Panc1 (cell line): ENCODE data around the gene TRPV5. TPM values are rescaled to one million over a fixed set of nuclear protein-coding genes. Genes with fewer than 3 reads are reported as not detected.

ENCODE experiments used
- ATAC-seq: fragments of 200-7000 bp; cut with Tn5 transposase; 2 replicates; pipeline ENCODE4 v1.9.1; 2020; ENCODE audit warnings: mild to moderate bottlenecking, moderate library complexity
- BruUV-seq: library from RNA; stranded (reverse); fragments of 400-500 nt; replicated peaks from 2 replicates; lab custom pipeline; 2021; lab: Mats Ljungman, UMichigan
- CTCF ChIA-PET: fragments of 300-600 bp; sonication (Branson Sonifier 250); formaldehyde crosslinking; loops from one replicate; lab custom pipeline; 2022; ENCODE audit warnings: antibody characterized with exemption; lab: Charles Lee
- POLR2A ChIA-PET: fragments of 300-600 bp; sonication (Branson Sonifier 250); formaldehyde crosslinking; loops from one replicate; lab custom pipeline; 2022; ENCODE audit warnings: antibody characterized with exemption; lab: Charles Lee
- DNase-seq: peaks from one replicate; pipeline ENCODE4 v3.0.0-alpha.2; 2010; ENCODE audit warnings: low read depth, low spot score
- H3K27ac ChIP-seq: 2 replicates; pipeline ENCODE4 v1.5.1; 2011; ENCODE audit warnings: mild to moderate bottlenecking, low read length, inconsistent platforms
- H3K27me3 ChIP-seq: fragments of 200-500 bp; sonication (Bioruptor generic); 2 replicates; pipeline ENCODE4 v1.6.0; 2014; ENCODE audit warnings: low read length, inconsistent platforms; ENCODE audit not compliant: control insufficient read depth, insufficient read depth
- H3K36me3 ChIP-seq: fragments of 200-500 bp; sonication (Bioruptor generic); 2 replicates; pipeline ENCODE4 v1.5.1; 2014; ENCODE audit warnings: inconsistent platforms, mild to moderate bottlenecking, low read length, moderate library complexity; ENCODE audit not compliant: control insufficient read depth, insufficient read depth
- H3K4me1 ChIP-seq: 2 replicates; pipeline ENCODE4 v1.5.1; 2011; ENCODE audit warnings: inconsistent platforms, mild to moderate bottlenecking, low read length, moderate library complexity; ENCODE audit not compliant: control insufficient read depth, insufficient read depth
- H3K4me3 ChIP-seq, 2 experiments: 2 replicates each; pipeline ENCODE4 v1.5.1; 2011 to 2012; ENCODE audit warnings: low read depth in 2 of 2, low read length in 2 of 2, mild to moderate bottlenecking in 2 of 2, inconsistent platforms in 1 of 2, moderate library complexity in 1 of 2
- H3K9me3 ChIP-seq: fragments of 200-500 bp; sonication (Bioruptor generic); 2 replicates; pipeline ENCODE4 v1.5.1; 2014; ENCODE audit warnings: low read depth, mild to moderate bottlenecking, inconsistent platforms, low read length, moderate library complexity; ENCODE audit not compliant: control insufficient read depth, insufficient read depth
- CTCF ChIP-seq: fragments of 450-650 bp; IDR thresholded peaks from 2 replicates; pipeline ENCODE4 v1.5.1; 2017; ENCODE audit warnings: mild to moderate bottlenecking
- POLR2AphosphoS5 ChIP-seq: IDR thresholded peaks from 2 replicates; pipeline ENCODE4 v1.6.1; 2012; ENCODE audit warnings: mild to moderate bottlenecking, low read depth, low read length, moderate library complexity
- REST ChIP-seq, 2 experiments: IDR thresholded peaks; 2 replicates each; pipeline ENCODE4 v1.6.1; 2011 to 2012; ENCODE audit warnings: low read depth in 2 of 2, control low read depth in 1 of 2, low read length in 1 of 2, mild to moderate bottlenecking in 1 of 2, moderate library complexity in 1 of 2; ENCODE audit not compliant: insufficient read depth in 1 of 2
- SIN3A ChIP-seq: IDR thresholded peaks from 2 replicates; pipeline ENCODE4 v1.6.1; 2012; ENCODE audit warnings: low read depth, mild to moderate bottlenecking, low read length, moderate library complexity, borderline replicate concordance; ENCODE audit not compliant: insufficient read depth
- TCF7L2 ChIP-seq: IDR thresholded peaks from 2 replicates; pipeline ENCODE4 v1.6.1; 2011; ENCODE audit warnings: mild to moderate bottlenecking, low read depth, low read length, inconsistent platforms
- in situ Hi-C: cut with HindIII; loops from 2 replicates; pipeline ENCODE4 v1.10.0; 2016; ENCODE audit warnings: low sequenced_read_pairs, low pct_unique_long_range_greater_than_20kb
- intact Hi-C: fragments of 100-400 bp; cut with micrococcal nuclease; formaldehyde crosslinking; loops from one replicate; pipeline ENCODE4 v1.10.0; 2022; ENCODE audit not compliant: unreplicated experiment
- total RNA-seq: library from RNA; stranded (reverse); gene quantifications from one replicate; pipeline ENCODE4 v1.2.1, GENCODE V29; 2021; ENCODE audit not compliant: unreplicated experiment

TRPV5 gene
- total RNA-seq, 1 experiment from 2014 or later = not detected

GRCh38 chr7:142891490-142892082, 42.0 kb downstream of the TRPV5 start:
- in situ Hi-C loops (no loop called here), intact Hi-C loops (no loop called here)
- no peaks in the 10 kb centered on the region for H3K36me3 ChIP-seq
- H3K9me3 ChIP-seq = no peaks in the 10 kb centered on the region
- DNase-seq = no peak
- no peaks in the 10 kb centered on the region for H3K4me1 ChIP-seq
- no TSS peak for BruUV-seq
- ChIA-PET POLR2A (no interaction called here), CTCF (no interaction called here)
- no peak for TF ChIP-seq POLR2AphosphoS5
- ATAC-seq = no peak
- H3K4me3 ChIP-seq = no peak overlapping the region
- H3K27me3 ChIP-seq = no peaks in the 10 kb centered on the region; the same call in 1 of the 2 replicates
- H3K27ac ChIP-seq = no peak overlapping the region

DNA sequence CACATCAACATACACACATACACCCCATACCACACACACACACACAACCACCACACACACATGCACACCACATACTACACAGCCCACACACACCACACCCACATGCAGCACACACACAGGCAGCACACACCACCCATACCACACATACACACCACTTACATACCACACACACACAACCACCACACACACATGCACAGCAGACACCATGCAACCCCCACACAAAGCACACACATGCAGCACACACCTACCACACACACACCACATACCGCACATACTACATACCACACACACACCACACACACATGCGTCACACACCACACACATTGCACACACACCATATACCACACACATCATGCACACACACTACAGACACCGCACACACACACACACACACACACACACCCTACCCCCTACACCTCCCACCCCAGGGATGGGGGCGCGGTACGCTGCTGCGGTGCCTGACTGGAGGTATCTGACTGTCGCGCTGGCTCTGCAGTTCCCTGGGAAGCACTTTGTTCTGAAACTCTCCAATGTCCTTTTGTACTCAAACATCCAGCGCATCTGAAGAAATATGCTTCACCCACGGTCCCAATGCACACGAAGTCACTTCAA, 42.6 kb downstream of the TRPV5 start:
- Histone ChIP-seq H3K4me1 (no peaks in the 10 kb centered on the region), H3K36me3 (no peaks in the 10 kb centered on the region), H3K4me3 (no peak overlapping the region), H3K27ac (no peak overlapping the region), H3K27me3 (no peaks in the 10 kb centered on the region; the same call in 1 of the 2 replicates), H3K9me3 (no peaks in the 10 kb centered on the region)
- ATAC-seq (no peak), DNase-seq (no peak)
- in situ Hi-C loops = no loop called here
- no TSS peak for BruUV-seq
- TF ChIP-seq POLR2AphosphoS5 = no peak
- TF ChIP-seq REST (IDR thresholded peaks at IDR 0.05; ENCODE audit: insufficient read depth in 1 of 2, low read depth in 2 of 2, low read length in 1 of 2) = no peak
- TF ChIP-seq TCF7L2 = no peak
- no peak for TF ChIP-seq CTCF
- no peak for TF ChIP-seq SIN3A
- POLR2A ChIA-PET = no interaction called here
- intact Hi-C loops = no loop called here
- CTCF ChIA-PET = no interaction called here

DNA sequence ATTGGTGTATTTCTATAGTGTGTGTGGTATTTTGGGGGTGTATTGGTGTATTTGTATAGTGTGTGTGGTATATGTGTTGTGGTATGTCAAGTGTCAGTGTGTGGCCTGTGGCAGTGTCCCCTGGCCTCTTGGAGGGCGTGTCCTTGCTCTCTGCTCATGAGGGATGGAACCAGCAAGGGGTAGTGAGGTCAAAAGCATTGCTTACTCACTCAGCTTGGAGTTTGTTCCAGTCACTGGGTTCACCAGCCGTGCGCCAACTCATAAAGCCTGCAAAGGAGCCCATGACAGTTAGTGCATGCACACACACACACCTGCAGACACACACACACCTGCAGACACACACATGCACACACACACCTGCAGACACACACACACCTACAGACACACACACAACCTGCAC, 43.7 kb downstream of the TRPV5 start:
- intact Hi-C loops = no loop called here
- ATAC-seq = no peak
- Histone ChIP-seq H3K4me1 (no peaks in the 10 kb centered on the region), H3K9me3 (no peaks in the 10 kb centered on the region), H3K27ac (no peak overlapping the region), H3K4me3 (no peak overlapping the region), H3K27me3 (no peaks in the 10 kb centered on the region; the same call in 1 of the 2 replicates), H3K36me3 (no peaks in the 10 kb centered on the region)
- DNase-seq = no peak
- POLR2A ChIA-PET = no interaction called here
- in situ Hi-C loops = no loop called here
- no TSS peak for BruUV-seq
- TF ChIP-seq SIN3A = no peak
- TF ChIP-seq TCF7L2 = no peak
- no peak for TF ChIP-seq REST (IDR thresholded peaks at IDR 0.05; ENCODE audit: insufficient read depth in 1 of 2, low read depth in 2 of 2, low read length in 1 of 2)
- no peak for TF ChIP-seq POLR2AphosphoS5
- TF ChIP-seq CTCF = no peak
- CTCF ChIA-PET = no interaction called here
